HepG2 (cell line): Measurements from ENCODE around the gene CSNK1D. TPM values are rescaled to one million over a fixed set of nuclear protein-coding genes. Genes with fewer than 3 reads are reported as not detected.
A peak's percentile ranks its signal among the peaks of the same experiment; 100 is the strongest.

Experiments
- HMGXB3 ChIP-seq: sonication (generic); formaldehyde crosslinking; IDR thresholded peaks from 2 replicates; pipeline ENCODE4 v1.4.0; 2020; ENCODE audit warnings: missing genetic modification reagents, borderline replicate concordance
- HNF4A ChIP-seq: sonication (generic); formaldehyde crosslinking; IDR thresholded peaks from 2 replicates; pipeline ENCODE4 v1.4.0; 2020; ENCODE audit warnings: missing genetic modification reagents
- HOXA9 ChIP-seq: sonication (generic); formaldehyde crosslinking; IDR thresholded peaks from 2 replicates; pipeline ENCODE4 v1.8.1; 2022; ENCODE audit warnings: missing genetic modification reagents, mild to moderate bottlenecking, moderate library complexity, borderline replicate concordance
- KDM5A ChIP-seq: fragments of 200-600 bp; sonication (generic); IDR thresholded peaks from 2 replicates; pipeline ENCODE4 v1.7.0; 2018; ENCODE audit warnings: antibody characterized with exemption, mild to moderate bottlenecking, low read length, borderline replicate concordance
- NAIF1 ChIP-seq: sonication (generic); formaldehyde crosslinking; IDR thresholded peaks from 2 replicates; pipeline ENCODE4 v1.5.0; 2020; ENCODE audit warnings: mild to moderate bottlenecking, missing genetic modification reagents, borderline replicate concordance
- NCOR1 ChIP-seq: fragments of 200-600 bp; sonication (generic); IDR thresholded peaks from 2 replicates; pipeline ENCODE4 v1.7.0; 2017; ENCODE audit warnings: antibody characterized with exemption, low read length, borderline replicate concordance
- RAD51 ChIP-seq: fragments of 450-650 bp; IDR thresholded peaks from 2 replicates; pipeline ENCODE4 v1.6.1; 2016; ENCODE audit warnings: borderline replicate concordance
- RBM39 ChIP-seq: fragments of 200-400 bp; formaldehyde crosslinking; IDR thresholded peaks from one replicate; pipeline ENCODE4 v1.6.1; 2018; ENCODE audit warnings: antibody characterized with exemption, mild to moderate bottlenecking, low read depth, low read length; ENCODE audit not compliant: poor library complexity, severe bottlenecking
- SNRNP70 ChIP-seq: fragments of 200-400 bp; formaldehyde crosslinking; IDR thresholded peaks from 2 replicates; pipeline ENCODE4 v1.6.1; 2017; ENCODE audit warnings: mild to moderate bottlenecking, low read depth, low read length, moderate library complexity
- SOX13 ChIP-seq, 3 experiments: fragments of 450-650 bp in 1 of 3; sonication (generic) in 1 of 3; formaldehyde crosslinking in 1 of 3; IDR thresholded peaks in 2 of 3; conservative IDR thresholded peaks in 1 of 3; 2 replicates each; pipeline versions ENCODE4 v1.5.0 to v1.6.1; 2016 to 2020; ENCODE audit warnings: antibody characterized with exemption in 1 of 3, mild to moderate bottlenecking in 1 of 3, missing compliant biosample characterization in 1 of 3, missing genetic modification reagents in 1 of 3, moderate library complexity in 1 of 3
- XRCC5 ChIP-seq: fragments of 200-400 bp; formaldehyde crosslinking; optimal IDR thresholded peaks from 2 replicates; pipeline ENCODE3; 2017; ENCODE audit warnings: mild to moderate bottlenecking, low read length
- ZGPAT ChIP-seq: IDR thresholded peaks from 2 replicates; pipeline ENCODE4 v1.6.1; 2016; ENCODE audit warnings: mild to moderate bottlenecking
- ZNF138 ChIP-seq: sonication (generic); formaldehyde crosslinking; IDR thresholded peaks from 2 replicates; pipeline ENCODE4 v1.5.0; 2020; ENCODE audit warnings: mild to moderate bottlenecking, low read depth, missing genetic modification reagents
- ZNF207 ChIP-seq: fragments of 450-650 bp; IDR thresholded peaks from 2 replicates; pipeline ENCODE4 v1.6.1; 2016; ENCODE audit warnings: antibody characterized with exemption, borderline replicate concordance
- ZNF460 ChIP-seq: sonication (generic); formaldehyde crosslinking; IDR thresholded peaks from 2 replicates; pipeline ENCODE4 v1.5.1; 2020; ENCODE audit warnings: missing genetic modification reagents, mild to moderate bottlenecking, borderline replicate concordance
- ZNF747 ChIP-seq: sonication (generic); formaldehyde crosslinking; IDR thresholded peaks from 2 replicates; pipeline ENCODE4 v1.8.1; 2023; ENCODE audit warnings: missing genetic modification reagents, mild to moderate bottlenecking, borderline replicate concordance
- ZNF761 ChIP-seq: sonication (generic); formaldehyde crosslinking; conservative IDR thresholded peaks from 2 replicates; pipeline ENCODE4 v1.4.0; 2020; ENCODE audit warnings: mild to moderate bottlenecking, missing genetic modification reagents
- polyA plus RNA-seq, 8 experiments: library from polyadenylated mRNA; depleted of rRNA in 3 of 8; stranded (reverse) in 7 of 8; unstranded in 1 of 8; fragments of >200 nt; fragmentation: Illumina TruSeq in 4 of 8; extraction: Trizol in 4 of 8; gene quantifications; 2 replicates each; pipeline versions ENCODE4 v1.2.1 to v1.2.3, GENCODE V29; 2011 to 2016; ENCODE audit warnings: low read depth in 4 of 8, missing spikeins in 1 of 8, mixed read lengths in 1 of 8; ENCODE audit not compliant: insufficient read depth in 1 of 8
- total RNA-seq, 5 experiments: library from RNA; depleted of rRNA; stranded (reverse); fragments of >200 nt; fragmentation: Illumina TruSeq; extraction: Trizol; gene quantifications; 2 replicates each; pipeline ENCODE4 v1.2.3, GENCODE V29; 2016; ENCODE audit warnings: low read depth in 1 of 5
- TF ChIP-seq, protein P1 (sequence below): sonication (generic); formaldehyde crosslinking; IDR thresholded peaks from 2 replicates; pipeline ENCODE4 v1.5.1; 2020; ENCODE audit warnings: missing genetic modification reagents, mild to moderate bottlenecking, borderline replicate concordance

CSNK1D gene
- total and polyA plus RNA-seq, 2 of the 13 experiments (the other 11 are each of a cell fraction or from before 2014, with no cell fraction given) = 31.5 to 128 TPM

GRCh38 chr17:82228842-82229697 is 44.4 kb downstream of the CSNK1D start, which contains the start of gene SLC16A3 (continued):
- TF ChIP-seq HMGXB3 (no peak), KDM5A (no peak; the same call in 1 of the 2 replicates), XRCC5 (no peak), ZGPAT (CRISPR knock-in tag) (no peak), RBM39 (no peak), ZNF460 (CRISPR knock-in tag) (0 out of 2 replicates have a peak, but pooled peaks have one; percentile 12), RAD51 (no peak), HOXA9 (CRISPR knock-in tag) (0 out of 2 replicates have a peak, but pooled peaks have one; percentile 13), ZNF747 (CRISPR knock-in tag) (no peak), ZNF761 (CRISPR knock-in tag) (no peak), SNRNP70 (no peak), NCOR1 (no peak), HNF4A (no peak), NAIF1 (CRISPR knock-in tag) (no peak), ZNF138 (CRISPR knock-in tag) (peak; percentile 51; the same call in 1 of the 2 replicates), SOX13 (IDR thresholded peaks at IDR 0.05) (no peak; the same call in 1 of the 2 replicates), SOX13 (CRISPR knock-in tag; conservative IDR thresholded peaks at IDR 0.05 in 1 of 2, IDR thresholded peaks at IDR 0.05 in 1 of 2) (0 out of 4 replicates have a peak, but pooled peaks of 1 of the 2 experiments have one; percentile 52), ZNF207 (no peak)
- TF ChIP-seq, protein P1, sequence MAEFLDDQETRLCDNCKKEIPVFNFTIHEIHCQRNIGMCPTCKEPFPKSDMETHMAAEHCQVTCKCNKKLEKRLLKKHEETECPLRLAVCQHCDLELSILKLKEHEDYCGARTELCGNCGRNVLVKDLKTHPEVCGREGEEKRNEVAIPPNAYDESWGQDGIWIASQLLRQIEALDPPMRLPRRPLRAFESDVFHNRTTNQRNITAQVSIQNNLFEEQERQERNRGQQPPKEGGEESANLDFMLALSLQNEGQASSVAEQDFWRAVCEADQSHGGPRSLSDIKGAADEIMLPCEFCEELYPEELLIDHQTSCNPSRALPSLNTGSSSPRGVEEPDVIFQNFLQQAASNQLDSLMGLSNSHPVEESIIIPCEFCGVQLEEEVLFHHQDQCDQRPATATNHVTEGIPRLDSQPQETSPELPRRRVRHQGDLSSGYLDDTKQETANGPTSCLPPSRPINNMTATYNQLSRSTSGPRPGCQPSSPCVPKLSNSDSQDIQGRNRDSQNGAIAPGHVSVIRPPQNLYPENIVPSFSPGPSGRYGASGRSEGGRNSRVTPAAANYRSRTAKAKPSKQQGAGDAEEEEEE (CRISPR knock-in tag) = no peak
